ENCODE data around the gene ADCK1. TPM values are rescaled to one million over a fixed set of nuclear protein-coding genes. Genes with fewer than 3 reads are reported as not detected.
"Not testable (repeated sequence)": the region's sequence is repeated elsewhere in the genome, so short reads cannot be mapped to it uniquely, and the experiment has no call there.

ADCK1 gene
- total RNA-seq, 4 donors from 2014 or later = 3.5 to 11.0 (median 5.5) TPM

- in situ Hi-C loops (cut with MboI; ENCODE audit: low sequenced_read_pairs in 4 of 4) (no loop called here), intact Hi-C loops (cut with DNase I; ENCODE audit: low total_unique reads) (no loop called here)
- no peak for ATAC-seq
- Histone ChIP-seq H3K36me3 (no peaks in the 10 kb centered on the region), H3K27me3 (no peaks in the 10 kb centered on the region), H3K27ac (no peak overlapping the region), H3K9me3 (no peaks in the 10 kb centered on the region), H3K4me3 (no peak overlapping the region), H3K4me1 (no peaks in the 10 kb centered on the region)
- TF ChIP-seq POLR2A (IDR thresholded peaks at IDR 0.05) (no peak), CTCF (IDR thresholded peaks at IDR 0.05 in 4 of 5, conservative IDR thresholded peaks at IDR 0.05 in 1 of 5) (no peak)
- no peak for DNase-seq
These were observed 17.7 kb upstream of the ADCK1 start for GRCh38 chr14:77782202-77782601.

- ATAC-seq (no peak), DNase-seq (no peak)
- no peaks in the 10 kb centered on the region for H3K9me3 ChIP-seq
- in situ Hi-C loops (cut with MboI; ENCODE audit: low sequenced_read_pairs in 4 of 4) = no loop called here
- no peaks in the 10 kb centered on the region for H3K27me3 ChIP-seq
- no peaks in the 10 kb centered on the region for H3K4me1 ChIP-seq
- no peak overlapping the region for H3K4me3 ChIP-seq
- TF ChIP-seq CTCF (IDR thresholded peaks at IDR 0.05 in 4 of 5, conservative IDR thresholded peaks at IDR 0.05 in 1 of 5) (no peak), POLR2A (IDR thresholded peaks at IDR 0.05) (no peak)
- H3K27ac ChIP-seq = no peak overlapping the region
- intact Hi-C loops (cut with DNase I; ENCODE audit: low total_unique reads) = no loop called here
- no peaks in the 10 kb centered on the region for H3K36me3 ChIP-seq
These were observed 13.8 kb upstream of the ADCK1 start for GRCh38 chr14:77786148-77786547.

GRCh38 chr14:77790566-77791224 is 9.2 kb upstream of the ADCK1 start:
- H3K36me3 ChIP-seq = no peaks in the 10 kb centered on the region
- in situ Hi-C loops (cut with MboI; ENCODE audit: low sequenced_read_pairs in 4 of 4) (no loop called here), intact Hi-C loops (cut with DNase I; ENCODE audit: low total_unique reads) (no loop called here)
- H3K4me3 ChIP-seq = no peak overlapping the region
- no peak for TF ChIP-seq POLR2A (IDR thresholded peaks at IDR 0.05)
- no peak for TF ChIP-seq CTCF (IDR thresholded peaks at IDR 0.05 in 4 of 5, conservative IDR thresholded peaks at IDR 0.05 in 1 of 5)
- H3K4me1 ChIP-seq = no peaks in the 10 kb centered on the region
- no peaks in the 10 kb centered on the region for H3K27me3 ChIP-seq
- ATAC-seq (no peak), DNase-seq (no peak)
- no peak overlapping the region for H3K27ac ChIP-seq
- no peaks in the 10 kb centered on the region for H3K9me3 ChIP-seq

GRCh38 chr14:77791225-77791600 is 8.7 kb upstream of the ADCK1 start:
- Histone ChIP-seq H3K27ac (no peak overlapping the region), H3K4me3 (no peak overlapping the region), H3K9me3 (no peaks in the 10 kb centered on the region), H3K27me3 (no peaks in the 10 kb centered on the region), H3K4me1 (no peaks in the 10 kb centered on the region), H3K36me3 (no peaks in the 10 kb centered on the region)
- ATAC-seq (no peak), DNase-seq (no peak)
- no peak for TF ChIP-seq POLR2A (IDR thresholded peaks at IDR 0.05)
- TF ChIP-seq CTCF (IDR thresholded peaks at IDR 0.05 in 4 of 5, conservative IDR thresholded peaks at IDR 0.05 in 1 of 5) = no peak
- in situ Hi-C loops (cut with MboI; ENCODE audit: low sequenced_read_pairs in 4 of 4) (no loop called here), intact Hi-C loops (cut with DNase I; ENCODE audit: low total_unique reads) (no loop called here)

- H3K9me3 ChIP-seq; H3K27me3 ChIP-seq; DNase-seq; ATAC-seq; intact Hi-C loops (cut with DNase I; ENCODE audit: low total_unique reads); in situ Hi-C loops (cut with MboI; ENCODE audit: low sequenced_read_pairs in 4 of 4); H3K4me3 ChIP-seq; H3K27ac ChIP-seq; H3K4me1 ChIP-seq; H3K36me3 ChIP-seq: not testable (repeated sequence)
These were observed 6.7 kb upstream of the ADCK1 start for GRCh38 chr14:77793255-77793654.
